IPS-15b (cell line): ENCODE data around the gene XRCC4.

Experiments
- H3K27me3 ChIP-seq: one replicate; pipeline ENCODE4 v1.6.1; 2013; ENCODE audit warnings: low read length; ENCODE audit not compliant: control insufficient read depth, insufficient read depth
- H3K36me3 ChIP-seq: one replicate; pipeline ENCODE4 v1.6.1; 2013; ENCODE audit warnings: low read length; ENCODE audit not compliant: control insufficient read depth, insufficient read depth
- H3K4me1 ChIP-seq: one replicate; pipeline ENCODE4 v1.6.1; 2013; ENCODE audit warnings: mild to moderate bottlenecking, low read length; ENCODE audit not compliant: control insufficient read depth, insufficient read depth
- H3K4me3 ChIP-seq: one replicate; pipeline ENCODE4 v1.5.1; 2013; ENCODE audit warnings: low read depth, low read length
- H3K9ac ChIP-seq: one replicate; pipeline ENCODE4 v1.6.1; 2013; ENCODE audit warnings: low read depth, mild to moderate bottlenecking, low read length
- H3K9me3 ChIP-seq: one replicate; pipeline ENCODE4 v1.6.1; 2013; ENCODE audit warnings: mild to moderate bottlenecking, low read length; ENCODE audit not compliant: control insufficient read depth, insufficient read depth

Gene XRCC4

GRCh38 chr5:83077662-83078261 is 415 bp downstream of the XRCC4 start:
- no peaks in the 10 kb centered on the region for H3K9me3 ChIP-seq
- peak overlapping the region; percentile 74 for H3K9ac ChIP-seq
- no peaks in the 10 kb centered on the region for H3K36me3 ChIP-seq
- H3K27me3 ChIP-seq: no peaks in the 10 kb centered on the region
- peaks cover 19% of the 10 kb centered on the region for H3K4me1 ChIP-seq
- H3K4me3 ChIP-seq: peak overlapping the region; percentile 78

- H3K4me1 ChIP-seq: peaks cover 8% of the 10 kb centered on the region
Observed at GRCh38 chr5:83082750-83083149, 5.4 kb downstream of the XRCC4 start.

GRCh38 chr5:83084336-83084735 is 7.0 kb downstream of the XRCC4 start:
- H3K36me3 ChIP-seq: no peaks in the 10 kb centered on the region
- no peak overlapping the region for H3K9ac ChIP-seq
- H3K9me3 ChIP-seq: no peaks in the 10 kb centered on the region
- no peaks in the 10 kb centered on the region for H3K27me3 ChIP-seq
- no peak overlapping the region for H3K4me3 ChIP-seq
- peaks cover 8% of the 10 kb centered on the region for H3K4me1 ChIP-seq

More at GRCh38 chr5:83082750-83083149, 5.4 kb downstream of the XRCC4 start:
- no peaks in the 10 kb centered on the region for H3K9me3 ChIP-seq
- no peak overlapping the region for H3K4me3 ChIP-seq
- no peaks in the 10 kb centered on the region for H3K27me3 ChIP-seq
- H3K9ac ChIP-seq: no peak overlapping the region
- H3K36me3 ChIP-seq: no peaks in the 10 kb centered on the region

- Histone ChIP-seq H3K4me3 (no peak overlapping the region), H3K9ac (no peak overlapping the region), H3K9me3 (no peaks in the 10 kb centered on the region), H3K4me1 (peaks cover 8% of the 10 kb centered on the region), H3K36me3 (no peaks in the 10 kb centered on the region), H3K27me3 (no peaks in the 10 kb centered on the region)
Observed at GRCh38 chr5:83085106-83085505, 7.8 kb downstream of the XRCC4 start.

- Histone ChIP-seq H3K27me3 (no peaks in the 10 kb centered on the region), H3K4me1 (no peaks in the 10 kb centered on the region)
Observed at GRCh38 chr5:83090169-83090568, 12.8 kb downstream of the XRCC4 start.

GRCh38 chr5:83092619-83093018 is 15.3 kb downstream of the XRCC4 start:
- no peaks in the 10 kb centered on the region for H3K36me3 ChIP-seq
- no peaks in the 10 kb centered on the region for H3K4me1 ChIP-seq
- H3K4me3 ChIP-seq: no peak overlapping the region
- no peaks in the 10 kb centered on the region for H3K9me3 ChIP-seq
- no peak overlapping the region for H3K9ac ChIP-seq
- no peaks in the 10 kb centered on the region for H3K27me3 ChIP-seq

More at GRCh38 chr5:83090169-83090568, 12.8 kb downstream of the XRCC4 start:
- Histone ChIP-seq H3K9ac (no peak overlapping the region), H3K9me3 (no peaks in the 10 kb centered on the region), H3K36me3 (no peaks in the 10 kb centered on the region), H3K4me3 (no peak overlapping the region)

GRCh38 chr5:83093692-83094091 is 16.3 kb downstream of the XRCC4 start:
- no peaks in the 10 kb centered on the region for H3K36me3 ChIP-seq
- H3K9me3 ChIP-seq: no peaks in the 10 kb centered on the region
- no peaks in the 10 kb centered on the region for H3K27me3 ChIP-seq
- no peak overlapping the region for H3K9ac ChIP-seq
- H3K4me1 ChIP-seq: peaks cover 3% of the 10 kb centered on the region
- H3K4me3 ChIP-seq: no peak overlapping the region

GRCh38 chr5:83095163-83095956 is 18.0 kb downstream of the XRCC4 start:
- Histone ChIP-seq H3K36me3 (no peaks in the 10 kb centered on the region), H3K9me3 (no peaks in the 10 kb centered on the region), H3K4me1 (peaks cover 9% of the 10 kb centered on the region), H3K9ac (no peak overlapping the region), H3K4me3 (no peak overlapping the region), H3K27me3 (no peaks in the 10 kb centered on the region)

- H3K4me1 ChIP-seq: peaks cover 9% of the 10 kb centered on the region
- no peaks in the 10 kb centered on the region for H3K36me3 ChIP-seq
- no peak overlapping the region for H3K4me3 ChIP-seq
- no peak overlapping the region for H3K9ac ChIP-seq
- no peaks in the 10 kb centered on the region for H3K27me3 ChIP-seq
- no peaks in the 10 kb centered on the region for H3K9me3 ChIP-seq
Observed at GRCh38 chr5:83095957-83096539, 18.7 kb downstream of the XRCC4 start.

GRCh38 chr5:83096660-83097339 is 19.5 kb downstream of the XRCC4 start:
- H3K9me3 ChIP-seq: no peaks in the 10 kb centered on the region
- H3K36me3 ChIP-seq: no peaks in the 10 kb centered on the region
- H3K27me3 ChIP-seq: no peaks in the 10 kb centered on the region
- H3K4me3 ChIP-seq: no peak overlapping the region
- H3K4me1 ChIP-seq: peaks cover 9% of the 10 kb centered on the region
- no peak overlapping the region for H3K9ac ChIP-seq

GRCh38 chr5:83097689-83098231 is 20.4 kb downstream of the XRCC4 start:
- Histone ChIP-seq H3K27me3 (no peaks in the 10 kb centered on the region), H3K9ac (no peak overlapping the region), H3K36me3 (no peaks in the 10 kb centered on the region), H3K4me3 (no peak overlapping the region), H3K4me1 (peaks cover 9% of the 10 kb centered on the region), H3K9me3 (no peaks in the 10 kb centered on the region)
